OCI-LY1 (cell line): ENCODE data around the gene DOCK6.

Source experiments
- H2AFZ ChIP-seq: fragments of 200-600 bp; sonication (generic), shearing (Covaris generic); 2 replicates; pipeline ENCODE4 v1.6.0; 2014; ENCODE audit warnings: antibody characterized with exemption, mild to moderate bottlenecking, low read length
- H3F3A ChIP-seq: fragments of 200-600 bp; sonication (generic), shearing (Covaris generic); 2 replicates; pipeline ENCODE4 v1.6.0; 2014; ENCODE audit warnings: mild to moderate bottlenecking, antibody characterized with exemption, low read length, moderate library complexity; ENCODE audit not compliant: insufficient read depth
- H3K27ac ChIP-seq: fragments of 200-600 bp; sonication (generic); 2 replicates; pipeline ENCODE4 v1.5.1; 2014; ENCODE audit warnings: low read length, mixed run types, mild to moderate bottlenecking, low read depth; ENCODE audit not compliant: poor library complexity, severe bottlenecking
- H3K27me3 ChIP-seq: fragments of 200-600 bp; sonication (generic); 2 replicates; pipeline ENCODE4 v1.6.0; 2014; ENCODE audit warnings: antibody characterized with exemption, mild to moderate bottlenecking, low read length, moderate library complexity; ENCODE audit not compliant: insufficient read depth
- H3K36me3 ChIP-seq: fragments of 200-600 bp; sonication (generic); 2 replicates; pipeline ENCODE4 v1.6.1; 2014; ENCODE audit warnings: mild to moderate bottlenecking, antibody characterized with exemption, low read length, moderate library complexity, mixed read lengths; ENCODE audit not compliant: insufficient read depth
- H3K4me1 ChIP-seq: fragments of 200-600 bp; sonication (generic); 2 replicates; pipeline ENCODE4 v1.5.1; 2014; ENCODE audit warnings: mild to moderate bottlenecking, low read length, moderate library complexity; ENCODE audit not compliant: insufficient read depth, severe bottlenecking
- H3K4me2 ChIP-seq: fragments of 200-600 bp; sonication (generic), shearing (Covaris generic); 2 replicates; pipeline ENCODE4 v1.6.1; 2014; ENCODE audit warnings: low read length
- H3K4me3 ChIP-seq: fragments of 200-600 bp; sonication (generic); 2 replicates; pipeline ENCODE4 v1.5.1; 2014; ENCODE audit warnings: low read length, low read depth, mild to moderate bottlenecking, mixed read lengths; ENCODE audit not compliant: poor library complexity, severe bottlenecking
- H3K79me2 ChIP-seq: fragments of 200-600 bp; shearing (Covaris generic); 2 replicates; pipeline ENCODE4 v1.6.1; 2016; ENCODE audit warnings: mixed run types, low read length, mixed read lengths; ENCODE audit not compliant: insufficient read depth
- H3K9ac ChIP-seq: fragments of 200-600 bp; sonication (generic), shearing (Covaris generic); 2 replicates; pipeline ENCODE4 v1.6.1; 2014; ENCODE audit warnings: mild to moderate bottlenecking, low read length, mixed read lengths
- H3K9me2 ChIP-seq: fragments of 200-600 bp; sonication (generic), shearing (Covaris generic); 2 replicates; pipeline ENCODE4 v1.6.1; 2014; ENCODE audit warnings: low read depth, mild to moderate bottlenecking, low read length, mixed read lengths
- H3K9me3 ChIP-seq: fragments of 200-600 bp; shearing (Covaris generic); 2 replicates; pipeline ENCODE4 v1.6.1; 2014; ENCODE audit warnings: low read length, mixed read lengths
- H4K20me1 ChIP-seq: fragments of 200-600 bp; sonication (generic), shearing (Covaris generic); 2 replicates; pipeline ENCODE4 v1.6.0; 2016; ENCODE audit warnings: mild to moderate bottlenecking, low read length; ENCODE audit not compliant: insufficient read depth
- EZH2 ChIP-seq: fragments of 200-600 bp; sonication (generic), shearing (Covaris generic); IDR thresholded peaks from 2 replicates; pipeline ENCODE4 v1.8.0; 2017; ENCODE audit warnings: borderline replicate concordance, mixed run types, mild to moderate bottlenecking, antibody characterized with exemption, low read length, moderate library complexity, mixed read lengths
- TF ChIP-seq, protein P1 (sequence below): fragments of 200-600 bp; sonication (generic), shearing (Covaris generic); IDR thresholded peaks from 2 replicates; pipeline ENCODE4 v1.5.1; 2017; ENCODE audit warnings: mild to moderate bottlenecking, antibody characterized with exemption, low read length, moderate library complexity, mixed read lengths

DOCK6 gene

DNA sequence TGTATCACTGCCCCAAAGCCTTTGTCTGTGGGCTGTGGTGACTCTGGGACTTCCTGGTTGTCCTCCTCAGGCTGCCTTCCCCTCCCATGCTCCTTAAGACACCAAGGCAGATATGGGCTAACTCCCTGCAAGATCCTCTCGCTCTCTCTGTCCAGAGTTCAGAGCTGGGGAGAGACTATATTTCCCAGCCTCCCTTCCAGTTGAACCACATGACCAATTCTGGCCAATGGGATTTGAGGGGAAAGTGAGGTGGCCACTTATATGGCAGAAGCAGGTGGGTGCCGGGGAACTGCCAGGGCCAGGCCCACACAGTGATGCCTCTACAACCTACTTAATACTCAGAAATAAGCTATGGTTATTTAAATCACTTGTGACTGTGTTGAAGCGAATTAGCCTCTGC lies 39.1 kb downstream of the DOCK6 start:
- no peaks in the 10 kb centered on the region for H3K9me2 ChIP-seq
- H3K4me2 ChIP-seq: no peak overlapping the region
- H4K20me1 ChIP-seq: no peaks in the 10 kb centered on the region
- H3K79me2 ChIP-seq: no peaks in the 10 kb centered on the region
- H2AFZ ChIP-seq: no peak overlapping the region
- H3F3A ChIP-seq: no peaks in the 10 kb centered on the region
- no peak for TF ChIP-seq EZH2
- TF ChIP-seq, protein P1, sequence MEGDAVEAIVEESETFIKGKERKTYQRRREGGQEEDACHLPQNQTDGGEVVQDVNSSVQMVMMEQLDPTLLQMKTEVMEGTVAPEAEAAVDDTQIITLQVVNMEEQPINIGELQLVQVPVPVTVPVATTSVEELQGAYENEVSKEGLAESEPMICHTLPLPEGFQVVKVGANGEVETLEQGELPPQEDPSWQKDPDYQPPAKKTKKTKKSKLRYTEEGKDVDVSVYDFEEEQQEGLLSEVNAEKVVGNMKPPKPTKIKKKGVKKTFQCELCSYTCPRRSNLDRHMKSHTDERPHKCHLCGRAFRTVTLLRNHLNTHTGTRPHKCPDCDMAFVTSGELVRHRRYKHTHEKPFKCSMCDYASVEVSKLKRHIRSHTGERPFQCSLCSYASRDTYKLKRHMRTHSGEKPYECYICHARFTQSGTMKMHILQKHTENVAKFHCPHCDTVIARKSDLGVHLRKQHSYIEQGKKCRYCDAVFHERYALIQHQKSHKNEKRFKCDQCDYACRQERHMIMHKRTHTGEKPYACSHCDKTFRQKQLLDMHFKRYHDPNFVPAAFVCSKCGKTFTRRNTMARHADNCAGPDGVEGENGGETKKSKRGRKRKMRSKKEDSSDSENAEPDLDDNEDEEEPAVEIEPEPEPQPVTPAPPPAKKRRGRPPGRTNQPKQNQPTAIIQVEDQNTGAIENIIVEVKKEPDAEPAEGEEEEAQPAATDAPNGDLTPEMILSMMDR: no peak
- H3K4me1 ChIP-seq: no peaks in the 10 kb centered on the region
- H3K27ac ChIP-seq: no peak overlapping the region
- H3K4me3 ChIP-seq: no peak overlapping the region
- peaks cover 13% of the 10 kb centered on the region for H3K36me3 ChIP-seq
- no peak overlapping the region for H3K9ac ChIP-seq
- no peaks in the 10 kb centered on the region for H3K27me3 ChIP-seq
- 0 out of 2 replicates have a peak, but pooled peaks cover 4% of the 10 kb centered on the region for H3K9me3 ChIP-seq

DNA sequence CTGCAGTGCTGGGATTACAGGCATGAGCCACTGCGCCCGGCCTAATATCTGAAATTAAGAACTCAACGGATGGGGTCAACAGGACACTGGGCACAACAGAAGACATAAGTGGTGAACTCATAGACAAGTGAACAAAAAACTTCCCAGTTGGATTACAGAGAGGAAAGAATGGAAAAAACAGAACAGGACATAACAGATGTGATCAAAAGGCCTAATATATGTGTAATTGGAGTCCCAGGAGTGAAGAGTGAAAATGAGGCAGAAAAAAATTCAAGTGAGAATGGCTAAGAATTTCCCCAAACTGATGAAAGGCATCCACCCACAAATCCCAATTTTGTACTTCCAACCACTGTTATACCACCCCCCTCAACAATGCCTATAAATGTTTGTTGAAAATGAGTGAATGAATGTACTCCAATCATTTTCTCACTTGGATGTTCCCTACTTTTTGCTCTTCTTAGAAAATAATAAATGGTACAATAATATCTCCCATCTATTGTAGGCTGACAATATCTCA lies 41.2 kb downstream of the DOCK6 start:
- Histone ChIP-seq H2AFZ (no peak overlapping the region), H3K27me3 (no peaks in the 10 kb centered on the region), H3K79me2 (no peaks in the 10 kb centered on the region), H3K36me3 (peaks cover 17% of the 10 kb centered on the region), H3K4me3 (no peak overlapping the region), H3F3A (no peaks in the 10 kb centered on the region), H4K20me1 (no peaks in the 10 kb centered on the region), H3K4me2 (no peak overlapping the region), H3K4me1 (no peaks in the 10 kb centered on the region), H3K9me3 (0 out of 2 replicates have a peak, but pooled peaks cover 4% of the 10 kb centered on the region), H3K9ac (no peak overlapping the region), H3K9me2 (no peaks in the 10 kb centered on the region), H3K27ac (no peak overlapping the region)
- TF ChIP-seq, protein P1: no peak
- no peak for TF ChIP-seq EZH2

DNA sequence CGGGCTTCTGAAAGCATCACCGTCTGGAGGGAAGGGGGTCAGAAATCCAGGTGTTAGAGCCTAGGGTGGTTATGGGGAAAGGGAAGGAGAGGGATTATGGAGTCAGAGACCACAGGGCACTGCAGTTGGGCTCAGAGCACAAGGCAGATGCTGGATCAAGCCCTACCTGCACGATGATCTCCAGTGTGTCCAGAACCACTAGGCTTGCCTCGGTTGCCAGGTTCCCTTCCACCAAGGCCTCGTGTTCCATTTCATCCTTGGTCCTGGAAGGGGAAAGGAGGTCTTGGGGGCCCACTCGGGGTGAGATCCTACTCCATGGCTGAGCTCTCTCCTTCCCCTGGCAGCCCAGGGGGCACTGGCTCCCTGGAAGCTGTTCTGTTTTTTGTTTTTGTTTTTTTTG lies 47.9 kb downstream of the DOCK6 start:
- H3K27me3 ChIP-seq: no peaks in the 10 kb centered on the region
- H3K36me3 ChIP-seq: peaks cover 4% of the 10 kb centered on the region; the same call in 1 of the 2 replicates
- no peaks in the 10 kb centered on the region for H3K9me2 ChIP-seq
- no peaks in the 10 kb centered on the region for H3K4me1 ChIP-seq
- H3K4me2 ChIP-seq: no peak overlapping the region
- H3K27ac ChIP-seq: no peak overlapping the region
- H2AFZ ChIP-seq: no peak overlapping the region
- TF ChIP-seq EZH2: no peak
- H3K9me3 ChIP-seq: no peaks in the 10 kb centered on the region
- no peaks in the 10 kb centered on the region for H4K20me1 ChIP-seq
- H3K4me3 ChIP-seq: no peak overlapping the region
- no peaks in the 10 kb centered on the region for H3K79me2 ChIP-seq
- H3F3A ChIP-seq: no peaks in the 10 kb centered on the region
- no peak overlapping the region for H3K9ac ChIP-seq

DNA sequence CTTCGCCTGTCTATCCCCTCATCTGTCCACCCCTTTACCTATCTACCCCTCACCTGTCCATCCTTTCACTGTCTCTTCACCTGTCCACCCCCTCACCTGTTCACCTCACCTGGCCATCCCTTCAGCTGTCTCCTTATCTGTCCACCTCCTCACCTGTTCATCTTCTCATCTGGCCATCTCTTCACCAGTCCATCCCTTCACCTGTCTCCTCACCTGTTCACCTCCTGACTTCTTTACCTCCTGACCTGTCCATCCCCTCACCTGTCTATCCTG lies 51.7 kb downstream of the DOCK6 start:
- no peaks in the 10 kb centered on the region; the same call in 1 of the 2 replicates for H3K36me3 ChIP-seq
- H3K9ac ChIP-seq: no peak overlapping the region
- no peak overlapping the region for H3K27ac ChIP-seq

More for the DNA sequence above, 51.7 kb downstream of the DOCK6 start:
- H3K9me2 ChIP-seq: no peaks in the 10 kb centered on the region
- no peaks in the 10 kb centered on the region for H4K20me1 ChIP-seq
- no peak overlapping the region for H2AFZ ChIP-seq
- H3K27me3 ChIP-seq: no peaks in the 10 kb centered on the region
- H3K4me3 ChIP-seq: no peak overlapping the region
- H3K4me2 ChIP-seq: no peak overlapping the region
- TF ChIP-seq EZH2: no peak
- TF ChIP-seq, protein P1: no peak
- 0 out of 2 replicates have a peak, but pooled peaks cover 3% of the 10 kb centered on the region for H3F3A ChIP-seq
- H3K9me3 ChIP-seq: no peaks in the 10 kb centered on the region
- peaks cover 10% of the 10 kb centered on the region for H3K4me1 ChIP-seq
- H3K79me2 ChIP-seq: no peaks in the 10 kb centered on the region
